H9 (cell line): ENCODE results near the gene NOS3. TPM values are rescaled to one million over a fixed set of nuclear protein-coding genes. Genes with fewer than 3 reads are reported as not detected.

Source experiments
- DNase-seq: peaks from one replicate; pipeline ENCODE4 v3.0.0-alpha.2; 2017
- H2AFZ ChIP-seq: one replicate; pipeline ENCODE4 v1.6.1; 2013; ENCODE audit warnings: mild to moderate bottlenecking, low read length, control low read depth, moderate library complexity
- H2AK5ac ChIP-seq: 2 replicates; pipeline ENCODE4 v1.6.1; 2013; ENCODE audit warnings: low read length, control low read depth, mixed read lengths; ENCODE audit not compliant: insufficient read length
- H2BK120ac ChIP-seq: one replicate; pipeline ENCODE4 v1.6.1; 2013; ENCODE audit warnings: low read depth, mild to moderate bottlenecking, low read length, control low read depth, inconsistent platforms; ENCODE audit not compliant: poor library complexity, severe bottlenecking
- H2BK12ac ChIP-seq: 2 replicates; pipeline ENCODE4 v1.6.1; 2013; ENCODE audit warnings: low read length, control low read depth, mixed read lengths, low read depth; ENCODE audit not compliant: insufficient read length
- H2BK15ac ChIP-seq: 2 replicates; pipeline ENCODE4 v1.6.1; 2013; ENCODE audit warnings: low read depth, low read length, control low read depth
- H2BK20ac ChIP-seq: one replicate; pipeline ENCODE4 v1.6.1; 2013; ENCODE audit warnings: low read depth, mild to moderate bottlenecking, low read length, control low read depth, inconsistent platforms; ENCODE audit not compliant: poor library complexity, severe bottlenecking
- H2BK5ac ChIP-seq: 2 replicates; pipeline ENCODE4 v1.6.1; 2013; ENCODE audit warnings: low read length, control low read depth, mixed read lengths; ENCODE audit not compliant: insufficient read length
- H3K14ac ChIP-seq: 2 replicates; pipeline ENCODE4 v1.6.1; 2013; ENCODE audit warnings: low read length, control low read depth; ENCODE audit not compliant: insufficient read depth
- H3K18ac ChIP-seq: 2 replicates; pipeline ENCODE4 v1.6.1; 2013; ENCODE audit warnings: low read depth, mild to moderate bottlenecking, mixed read lengths, low read length, control low read depth; ENCODE audit not compliant: insufficient read length
- H3K23ac ChIP-seq: 2 replicates; pipeline ENCODE4 v1.6.1; 2013; ENCODE audit warnings: low read length, control low read depth, mixed read lengths, low read depth; ENCODE audit not compliant: insufficient read length
- H3K23me2 ChIP-seq: 2 replicates; pipeline ENCODE4 v1.6.1; 2013; ENCODE audit warnings: low read depth, mild to moderate bottlenecking, mixed read lengths, low read length, control low read depth; ENCODE audit not compliant: insufficient read length, poor library complexity, severe bottlenecking
- H3K27ac ChIP-seq: 2 replicates; pipeline ENCODE4 v1.5.1; 2013; ENCODE audit warnings: low read length, control low read depth, mixed read lengths, low read depth; ENCODE audit not compliant: insufficient read length
- H3K27me3 ChIP-seq: 2 replicates; pipeline ENCODE4 v1.6.1; 2013; ENCODE audit warnings: low read length, control low read depth, inconsistent platforms; ENCODE audit not compliant: insufficient read depth
- H3K4ac ChIP-seq: 2 replicates; pipeline ENCODE4 v1.6.1; 2013; ENCODE audit warnings: low read depth, mild to moderate bottlenecking, control low read depth, inconsistent platforms, low read length, moderate library complexity
- H3K4me1 ChIP-seq: 2 replicates; pipeline ENCODE4 v1.6.1; 2013; ENCODE audit warnings: low read length, control low read depth, inconsistent platforms; ENCODE audit not compliant: insufficient read depth
- H3K4me2 ChIP-seq: 2 replicates; pipeline ENCODE4 v1.6.1; 2013; ENCODE audit warnings: low read length, control low read depth, mixed read lengths; ENCODE audit not compliant: insufficient read length, insufficient read depth
- H3K56ac ChIP-seq: 2 replicates; pipeline ENCODE4 v1.6.1; 2013; ENCODE audit warnings: low read depth, mild to moderate bottlenecking, mixed read lengths, low read length, control low read depth; ENCODE audit not compliant: insufficient read length
- H3K79me1 ChIP-seq: 2 replicates; pipeline ENCODE4 v1.6.1; 2013; ENCODE audit warnings: low read depth, mild to moderate bottlenecking, moderate library complexity, low read length, control low read depth, inconsistent platforms; ENCODE audit not compliant: insufficient read depth, poor library complexity, severe bottlenecking
- H3K79me2 ChIP-seq: 2 replicates; pipeline ENCODE4 v1.6.1; 2013; ENCODE audit warnings: low read length, control low read depth, inconsistent platforms; ENCODE audit not compliant: insufficient read depth
- H3K9ac ChIP-seq: 2 replicates; pipeline ENCODE4 v1.6.1; 2013; ENCODE audit warnings: low read length, control low read depth, mixed read lengths; ENCODE audit not compliant: insufficient read length; ENCODE audit errors: extremely low read depth
- H3K9me3 ChIP-seq: one replicate; pipeline ENCODE4 v1.6.1; 2013; ENCODE audit warnings: low read depth, low read length, inconsistent platforms; ENCODE audit not compliant: control insufficient read depth
- H3T11ph ChIP-seq: one replicate; pipeline ENCODE4 v1.6.1; 2013; ENCODE audit warnings: mild to moderate bottlenecking, low read length, control low read depth, inconsistent platforms
- H4K20me1 ChIP-seq: one replicate; pipeline ENCODE4 v1.6.1; 2013; ENCODE audit not compliant: control insufficient read depth, insufficient read length, insufficient read depth
- H4K5ac ChIP-seq: 2 replicates; pipeline ENCODE4 v1.6.1; 2013; ENCODE audit warnings: low read depth, mild to moderate bottlenecking, mixed read lengths, low read length, control low read depth; ENCODE audit not compliant: insufficient read length
- H4K8ac ChIP-seq: replicated peaks from 2 replicates; pipeline ENCODE4 v1.6.1; 2013; ENCODE audit warnings: low read length, control low read depth, mixed read lengths, low read depth; ENCODE audit not compliant: insufficient read length
- H4K91ac ChIP-seq: 2 replicates; pipeline ENCODE4 v1.6.1; 2013; ENCODE audit warnings: low read depth, mild to moderate bottlenecking, moderate library complexity, mixed read lengths, low read length, control low read depth; ENCODE audit not compliant: insufficient read length
- H3K27ac Mint-ChIP-seq, 3 experiments: 2 replicates in 2 of 3; 3 replicates in 1 of 3; pipeline ENCODE4 v1.8.0; 2020 to 2021; ENCODE audit warnings: mixed read lengths in 3 of 3, mild to moderate bottlenecking in 1 of 3, moderate library complexity in 1 of 3
- H3K27me3 Mint-ChIP-seq: 2 replicates; pipeline ENCODE4 v1.8.0; 2021; ENCODE audit warnings: low read depth, mild to moderate bottlenecking, moderate library complexity, mixed read lengths
- H3K36me3 Mint-ChIP-seq, 3 experiments: 2 replicates in 2 of 3; 3 replicates in 1 of 3; pipeline ENCODE4 v1.8.0; 2020 to 2021; ENCODE audit warnings: low read depth in 3 of 3, mixed read lengths in 3 of 3; ENCODE audit not compliant: insufficient read depth in 1 of 3
- H3K4me1 Mint-ChIP-seq, 2 experiments: 2 replicates each; pipeline ENCODE4 v1.8.0; 2020; ENCODE audit warnings: mixed read lengths in 2 of 2
- H3K4me3 Mint-ChIP-seq, 2 experiments: 2 replicates in 1 of 2; 3 replicates in 1 of 2; pipeline ENCODE4 v1.8.0; 2020 to 2021; ENCODE audit warnings: mild to moderate bottlenecking in 2 of 2, mixed read lengths in 2 of 2, moderate library complexity in 1 of 2
- H3K9me3 Mint-ChIP-seq, 2 experiments: 2 replicates in 1 of 2; 3 replicates in 1 of 2; pipeline ENCODE4 v1.8.0; 2020; ENCODE audit warnings: mild to moderate bottlenecking in 2 of 2, mixed read lengths in 2 of 2, moderate library complexity in 1 of 2
- WGBS: extraction: QIAGEN DNeasy Blood & Tissue Kit; methylation state at CpG from one replicate; pipeline ENCODE4 v1.1.7; 2013; ENCODE audit warnings: missing lambda C conversion rate, low lambda C conversion rate, mixed read lengths; ENCODE audit not compliant: insufficient read length; ENCODE audit errors: extremely low coverage; 5-methylcytosine and 5-hydroxymethylcytosine counted together
- total RNA-seq: library from RNA; stranded (reverse); gene quantifications from 2 replicates; pipeline ENCODE4 v1.2.1, GENCODE V29; 2021
- TF ChIP-seq, protein P1 (sequence below): fragments of 200-600 bp; sonication (generic); conservative IDR thresholded peaks from 3 replicates; pipeline ENCODE4 v1.8.0; 2021; ENCODE audit warnings: antibody characterized with exemption, mild to moderate bottlenecking

Gene NOS3
- total RNA-seq, 1 experiment from 2014 or later = 4.5 TPM

DNA sequence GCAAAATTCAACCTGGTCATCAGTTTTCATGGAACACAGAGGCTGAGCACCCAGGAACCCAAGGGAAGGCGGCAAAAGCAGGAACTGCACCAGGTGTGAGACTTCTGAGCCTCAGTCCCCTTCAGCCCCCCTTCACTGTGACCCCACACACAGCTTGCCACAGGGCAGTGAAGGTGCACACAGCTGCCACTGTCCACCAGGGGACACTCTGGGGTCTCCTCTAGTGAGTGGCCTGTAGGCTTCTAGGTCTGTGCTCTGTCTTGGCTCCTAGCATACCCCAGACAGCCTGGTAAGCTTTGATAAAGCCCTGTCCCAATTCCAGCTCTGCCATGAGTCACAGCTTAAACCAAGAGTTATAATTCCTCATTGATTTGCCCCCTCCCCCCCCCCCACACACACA is 24.8 kb upstream of the NOS3 start:
- H2BK20ac ChIP-seq = no peak overlapping the region
- H3K23ac ChIP-seq = no peak overlapping the region
- H2AK5ac ChIP-seq = no peak overlapping the region
- no peak overlapping the region for H2BK120ac ChIP-seq
- H4K20me1 ChIP-seq = no peaks in the 10 kb centered on the region
- H3K4me3 Mint-ChIP-seq = no peak overlapping the region; a peak in 1 of 5 replicates
- no peaks in the 10 kb centered on the region for H3K4me1 ChIP-seq
- H4K8ac ChIP-seq = no peak overlapping the region
- H3K27ac Mint-ChIP-seq = no peak overlapping the region
- no peak overlapping the region; the same call in 1 of the 2 replicates for H3K14ac ChIP-seq
- H2BK12ac ChIP-seq = no peak overlapping the region
- no peak overlapping the region for H3K4ac ChIP-seq
- H3K27ac ChIP-seq = no peak overlapping the region
- H2AFZ ChIP-seq = no peak overlapping the region
- H3K56ac ChIP-seq = no peak overlapping the region
- no peak overlapping the region for H3K18ac ChIP-seq
- no peak overlapping the region for H4K91ac ChIP-seq
- no peaks in the 10 kb centered on the region for H3K79me1 ChIP-seq
- no peaks in the 10 kb centered on the region for H3K9me3 ChIP-seq
- no peak overlapping the region for H4K5ac ChIP-seq
- TF ChIP-seq, protein P1, sequence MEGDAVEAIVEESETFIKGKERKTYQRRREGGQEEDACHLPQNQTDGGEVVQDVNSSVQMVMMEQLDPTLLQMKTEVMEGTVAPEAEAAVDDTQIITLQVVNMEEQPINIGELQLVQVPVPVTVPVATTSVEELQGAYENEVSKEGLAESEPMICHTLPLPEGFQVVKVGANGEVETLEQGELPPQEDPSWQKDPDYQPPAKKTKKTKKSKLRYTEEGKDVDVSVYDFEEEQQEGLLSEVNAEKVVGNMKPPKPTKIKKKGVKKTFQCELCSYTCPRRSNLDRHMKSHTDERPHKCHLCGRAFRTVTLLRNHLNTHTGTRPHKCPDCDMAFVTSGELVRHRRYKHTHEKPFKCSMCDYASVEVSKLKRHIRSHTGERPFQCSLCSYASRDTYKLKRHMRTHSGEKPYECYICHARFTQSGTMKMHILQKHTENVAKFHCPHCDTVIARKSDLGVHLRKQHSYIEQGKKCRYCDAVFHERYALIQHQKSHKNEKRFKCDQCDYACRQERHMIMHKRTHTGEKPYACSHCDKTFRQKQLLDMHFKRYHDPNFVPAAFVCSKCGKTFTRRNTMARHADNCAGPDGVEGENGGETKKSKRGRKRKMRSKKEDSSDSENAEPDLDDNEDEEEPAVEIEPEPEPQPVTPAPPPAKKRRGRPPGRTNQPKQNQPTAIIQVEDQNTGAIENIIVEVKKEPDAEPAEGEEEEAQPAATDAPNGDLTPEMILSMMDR = peak; percentile 57
- no CpG with 5 or more reads among the region's 1 CpG for WGBS
- peaks cover 32 to 50% of the 10 kb centered on the region in 2 experiments for H3K4me1 Mint-ChIP-seq
- no peaks in the 10 kb centered on the region for H3K9me3 Mint-ChIP-seq
- H3T11ph ChIP-seq = no peak overlapping the region
- no peak overlapping the region for H2BK15ac ChIP-seq
- H3K4me2 ChIP-seq = no peak overlapping the region
- no peaks in the 10 kb centered on the region for H3K27me3 ChIP-seq
- H3K79me2 ChIP-seq = no peaks in the 10 kb centered on the region
- no peaks in the 10 kb centered on the region; a peak in 1 of 7 replicates for H3K36me3 Mint-ChIP-seq
- H2BK5ac ChIP-seq = no peak overlapping the region
- H3K27me3 Mint-ChIP-seq = peaks cover 9% of the 10 kb centered on the region
- DNase-seq = peak; percentile 67
- H3K9ac ChIP-seq = no peak overlapping the region
- no peaks in the 10 kb centered on the region for H3K23me2 ChIP-seq
